ENCODE measurements around the gene KRT77. TPM values are rescaled to one million over a fixed set of nuclear protein-coding genes. Genes with fewer than 3 reads are reported as not detected.

Gene KRT77
- total and polyA plus RNA-seq, 7 donors, result 0.01 TPM; not detected in 6

- no peak overlapping the region for H3K4me3 ChIP-seq
- no peaks in the 10 kb centered on the region for H3K36me3 ChIP-seq
- no peak for DNase-seq
- TF ChIP-seq POLR2A (IDR thresholded peaks at IDR 0.05), result no peak
- no peak for TF ChIP-seq POLR2AphosphoS5 (IDR thresholded peaks at IDR 0.05)
- TF ChIP-seq EP300 (IDR thresholded peaks at IDR 0.05), result no peak
- TF ChIP-seq CTCF (IDR thresholded peaks at IDR 0.05), result no peak
- no peak overlapping the region for H3K27ac ChIP-seq
- 69 to 78% methylated on average over 4 of the region's 4 CpGs for WGBS, 2 donors
- peaks cover 0 to 10% (median 0%) of the 10 kb centered on the region in 3 donors for H3K27me3 ChIP-seq
- intact Hi-C loops (cut with DNase I), result no loop called here
- no peaks in the 10 kb centered on the region for H3K4me1 ChIP-seq
- no peaks in the 10 kb centered on the region for H3K9me3 ChIP-seq
Measured at GRCh38 chr12:52641468-52641867, 61.9 kb downstream of the KRT77 start.

Other genes with a start within 250 kb of the KRT77 start
- gene KRT6C, start 229.7 kb downstream of the KRT77 start, total RNA-seq, result not detected
- gene KRT6C, start 229.7 kb downstream of the KRT77 start, polyA plus RNA-seq, result under 1 TPM in 1 of 3 donors, not detected in 2; 0.60 TPM
- gene KRT6A, start 210.3 kb downstream of the KRT77 start, total RNA-seq, result not detected
- gene KRT6A, start 210.3 kb downstream of the KRT77 start, polyA plus RNA-seq, result 1 to 10 TPM in 1 of 3 donors, under 1 TPM in 1, not detected in 1; 0.19 to 6.0 TPM
- under 1 TPM in 1 of 4 donors, not detected in 3; 0.36 TPM for gene KRT5, start 183.1 kb downstream of the KRT77 start, total RNA-seq
- gene KRT5, start 183.1 kb downstream of the KRT77 start, polyA plus RNA-seq, result 1 to 10 TPM in 2 of 3 donors, not detected in 1; 1.1 to 7.8 TPM
- gene KRT71, start 150.4 kb downstream of the KRT77 start, total RNA-seq, result not detected
- gene KRT71, start 150.4 kb downstream of the KRT77 start, polyA plus RNA-seq, result not detected
- not detected for gene KRT74, start 129.7 kb downstream of the KRT77 start, total RNA-seq
- gene KRT74, start 129.7 kb downstream of the KRT77 start, polyA plus RNA-seq, result not detected
- gene KRT72, start 102.1 kb downstream of the KRT77 start, total RNA-seq, result not detected
- under 1 TPM in 1 of 3 donors, not detected in 2; 0.79 TPM for gene KRT72, start 102.1 kb downstream of the KRT77 start, polyA plus RNA-seq
- not detected for gene KRT73, start 85.0 kb downstream of the KRT77 start, total RNA-seq
- gene KRT73, start 85.0 kb downstream of the KRT77 start, polyA plus RNA-seq, result under 1 TPM in 1 of 3 donors, not detected in 2; 0.73 TPM
- gene KRT2, start 51.3 kb downstream of the KRT77 start, total RNA-seq, result not detected
- under 1 TPM in 1 of 3 donors, not detected in 2; 0.38 TPM for gene KRT2, start 51.3 kb downstream of the KRT77 start, polyA plus RNA-seq
- gene KRT1, start 23.1 kb downstream of the KRT77 start, total RNA-seq, result not detected
- not detected for gene KRT1, start 23.1 kb downstream of the KRT77 start, polyA plus RNA-seq
- gene KRT76, start 73.8 kb upstream of the KRT77 start, total RNA-seq, result not detected
- not detected for gene KRT76, start 73.8 kb upstream of the KRT77 start, polyA plus RNA-seq
- not detected for gene KRT3, start 92.6 kb upstream of the KRT77 start, total RNA-seq
- not detected for gene KRT3, start 92.6 kb upstream of the KRT77 start, polyA plus RNA-seq
- gene KRT4, start 110.6 kb upstream of the KRT77 start, total RNA-seq, result not detected
- 10 to 100 TPM in 1 of 3 donors, under 1 TPM in 1, not detected in 1; 0.86 to 18.6 TPM for gene KRT4, start 110.6 kb upstream of the KRT77 start, polyA plus RNA-seq
- not detected for gene KRT79, start 130.8 kb upstream of the KRT77 start, total RNA-seq
- under 1 TPM in 1 of 3 donors, not detected in 2; 0.16 TPM for gene KRT79, start 130.8 kb upstream of the KRT77 start, polyA plus RNA-seq
- not detected for gene KRT78, start 145.5 kb upstream of the KRT77 start, total RNA-seq
- gene KRT78, start 145.5 kb upstream of the KRT77 start, polyA plus RNA-seq, result 1 to 10 TPM in 1 of 3 donors, under 1 TPM in 1, not detected in 1; 0.20 to 5.4 TPM
- 10 to 100 TPM; 20.6 to 63.1 (median 35.5) TPM for gene KRT8, start 201.6 kb upstream of the KRT77 start, total RNA-seq
- 1,000 to 10,000 TPM; 3,181 to 3,526 (median 3,402) TPM for gene KRT8, start 201.6 kb upstream of the KRT77 start, polyA plus RNA-seq
- gene KRT18, start 245.6 kb upstream of the KRT77 start, total RNA-seq, result 1 to 10 TPM; 1.5 to 3.9 (median 2.5) TPM
- gene KRT18, start 245.6 kb upstream of the KRT77 start, polyA plus RNA-seq, result 100 to 1,000 TPM; 596 to 847 (median 800) TPM

Data from sigmoid colon (tissue), 7 donors.